Neural cell (in vitro differentiated cells): ENCODE measurements around the gene CAPN13.

Experiments
- CTCF ChIP-seq: fragments of 450-650 bp; IDR thresholded peaks from 2 replicates; pipeline ENCODE4 v1.5.1; 2014; ENCODE audit warnings: antibody characterized with exemption, mild to moderate bottlenecking, moderate library complexity; ENCODE audit not compliant: poor library complexity, severe bottlenecking
- EP300 ChIP-seq: fragments of 450-650 bp; conservative IDR thresholded peaks from 2 replicates; pipeline ENCODE4 v1.6.1; 2014; ENCODE audit warnings: antibody characterized with exemption, mild to moderate bottlenecking, moderate library complexity; ENCODE audit not compliant: poor library complexity, severe bottlenecking
- EZH2 ChIP-seq: fragments of 200-600, 300-800 bp; shearing (Covaris generic), sonication (generic); IDR thresholded peaks from 2 replicates; pipeline ENCODE4 v1.6.1; 2014; ENCODE audit warnings: antibody characterized with exemption, low read length, borderline replicate concordance, mild to moderate bottlenecking; ENCODE audit not compliant: insufficient read depth, poor library complexity, severe bottlenecking
- MXI1 ChIP-seq: fragments of 450-650 bp; conservative IDR thresholded peaks from 2 replicates; pipeline ENCODE4 v1.6.1; 2014; ENCODE audit warnings: antibody characterized with exemption, mild to moderate bottlenecking; ENCODE audit not compliant: poor library complexity, severe bottlenecking
- POLR2AphosphoS5 ChIP-seq: IDR thresholded peaks from 2 replicates; pipeline ENCODE4 v1.6.1; 2012
- RAD21 ChIP-seq: fragments of 450-650 bp; conservative IDR thresholded peaks from 2 replicates; pipeline ENCODE4 v1.6.1; 2014; ENCODE audit warnings: antibody characterized with exemption, mild to moderate bottlenecking, moderate library complexity
- TAF1 ChIP-seq: IDR thresholded peaks from 2 replicates; pipeline ENCODE4 v1.6.1; 2012; ENCODE audit warnings: low read depth

- TF ChIP-seq CTCF (no peak), EP300 (no peak), POLR2AphosphoS5 (no peak), MXI1 (no peak), TAF1 (no peak), RAD21 (no peak), EZH2 (no peak)
These were observed 92.2 kb downstream of the CAPN13 start for GRCh38 chr2:30714811-30715709.
